HUES6 (cell line): Measurements from ENCODE around the gene OLFM1.
"Not testable (repeated sequence)": the region's sequence is repeated elsewhere in the genome, so short reads cannot be mapped to it uniquely, and the experiment has no call there.

Experiments
- H3K27ac ChIP-seq: 2 replicates; pipeline ENCODE4 v1.7.0; 2013; ENCODE audit warnings: low read depth, mild to moderate bottlenecking, low read length, inconsistent platforms
- H3K27me3 ChIP-seq: 2 replicates; pipeline ENCODE4 v1.6.1; 2013; ENCODE audit warnings: low read length; ENCODE audit not compliant: control insufficient read depth, insufficient read depth
- H3K36me3 ChIP-seq: 2 replicates; pipeline ENCODE4 v1.6.1; 2013; ENCODE audit warnings: low read length; ENCODE audit not compliant: control insufficient read depth, insufficient read depth
- H3K4me1 ChIP-seq: 2 replicates; pipeline ENCODE4 v1.6.1; 2013; ENCODE audit warnings: low read length; ENCODE audit not compliant: control insufficient read depth, insufficient read depth
- H3K4me3 ChIP-seq: 2 replicates; pipeline ENCODE4 v1.5.1; 2013; ENCODE audit warnings: low read depth, low read length
- H3K9ac ChIP-seq: one replicate; pipeline ENCODE4 v1.6.1; 2013; ENCODE audit warnings: mild to moderate bottlenecking, low read length
- H3K9me3 ChIP-seq: 2 replicates; pipeline ENCODE4 v1.6.1; 2013; ENCODE audit warnings: low read depth, low read length; ENCODE audit not compliant: control insufficient read depth, insufficient read depth

The OLFM1 gene

DNA sequence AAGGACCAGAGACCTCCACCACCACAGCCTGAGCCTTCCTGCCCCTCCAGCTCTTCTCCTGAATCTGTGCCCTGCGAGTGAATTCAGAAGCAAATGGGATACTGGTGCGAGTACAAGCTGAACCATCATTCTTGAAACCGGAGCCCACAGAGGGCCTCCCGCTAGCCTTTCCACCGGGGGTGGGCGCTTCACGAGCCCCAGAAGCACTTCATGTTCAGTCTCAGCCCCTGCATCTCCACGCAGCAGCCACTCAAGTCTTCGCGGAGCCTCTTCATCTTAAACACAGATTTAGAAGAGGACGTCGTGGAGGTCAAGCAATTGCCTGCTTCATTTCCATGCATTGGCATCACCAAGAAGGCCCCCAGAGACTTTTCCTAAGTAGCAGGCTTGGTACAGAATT is 26.0 kb upstream of the OLFM1 start:
- Histone ChIP-seq H3K27me3 (peaks cover 8% of the 10 kb centered on the region; the same call in 1 of the 2 replicates), H3K36me3 (no peaks in the 10 kb centered on the region)

DNA sequence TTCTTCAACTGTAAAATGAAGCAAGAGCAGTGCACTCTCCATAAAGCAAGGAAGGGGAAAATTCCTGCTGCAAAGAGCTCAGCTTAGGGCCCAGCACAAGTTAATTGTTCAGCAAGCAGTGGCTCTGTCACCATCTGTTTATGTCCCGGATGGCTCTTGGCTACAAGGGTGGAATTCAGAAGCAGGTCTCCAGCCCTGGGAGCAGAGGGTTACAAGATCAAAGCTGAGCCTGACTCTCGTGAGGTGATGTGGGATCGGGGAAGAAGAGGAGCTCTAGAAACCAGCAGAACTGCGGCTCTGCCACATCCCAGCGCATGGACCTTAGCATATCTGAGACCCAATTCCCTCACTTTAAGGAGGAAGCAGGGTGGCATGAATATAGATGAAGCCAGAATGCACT is 25.2 kb upstream of the OLFM1 start:
- H3K36me3 ChIP-seq, result no peaks in the 10 kb centered on the region
- peaks cover 8% of the 10 kb centered on the region; the same call in 1 of the 2 replicates for H3K27me3 ChIP-seq
- H3K9me3 ChIP-seq, result peaks cover 35% of the 10 kb centered on the region
- H3K9ac ChIP-seq, result no peak overlapping the region
- no peaks in the 10 kb centered on the region for H3K4me1 ChIP-seq
- H3K27ac ChIP-seq, result no peak overlapping the region
- H3K4me3 ChIP-seq, result no peak overlapping the region

More for the DNA sequence above, 26.0 kb upstream of the OLFM1 start:
- no peak overlapping the region for H3K4me3 ChIP-seq
- peaks cover 35% of the 10 kb centered on the region for H3K9me3 ChIP-seq
- H3K4me1 ChIP-seq, result no peaks in the 10 kb centered on the region
- H3K27ac ChIP-seq, result no peak overlapping the region
- H3K9ac ChIP-seq, result no peak overlapping the region

DNA sequence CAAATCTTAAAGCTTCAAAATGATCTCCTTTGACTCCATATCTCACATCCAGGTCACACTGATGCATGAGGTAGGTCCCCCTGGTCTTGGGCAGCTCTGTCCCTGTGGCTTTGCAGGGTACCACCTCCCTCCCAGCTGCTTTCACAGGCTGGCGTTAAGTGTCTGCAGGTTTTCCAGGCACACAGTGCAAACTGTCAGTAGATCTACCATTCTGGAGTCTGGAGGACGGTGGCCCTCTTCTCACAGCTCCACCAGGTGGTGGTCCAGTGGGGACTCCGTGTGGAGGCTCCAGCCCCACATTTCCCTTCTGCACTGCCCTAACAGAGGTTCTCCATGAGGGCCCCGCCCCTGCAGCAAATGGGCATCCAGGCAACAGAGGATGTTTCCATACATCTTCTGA is 24.0 kb upstream of the OLFM1 start:
- not testable (repeated sequence) for H3K9ac ChIP-seq, H3K4me1 ChIP-seq, H3K27ac ChIP-seq, H3K36me3 ChIP-seq, H3K4me3 ChIP-seq
- H3K27me3 ChIP-seq, result peaks cover 15% of the 10 kb centered on the region
- peaks cover 35% of the 10 kb centered on the region for H3K9me3 ChIP-seq

- not testable (repeated sequence) for H3K36me3 ChIP-seq, H3K4me1 ChIP-seq, H3K27ac ChIP-seq, H3K9ac ChIP-seq, H3K4me3 ChIP-seq
- Histone ChIP-seq H3K9me3 (peaks cover 35% of the 10 kb centered on the region), H3K27me3 (peaks cover 15% of the 10 kb centered on the region)
Observed at GRCh38 chr9:135063888-135064287, 23.6 kb upstream of the OLFM1 start.

DNA sequence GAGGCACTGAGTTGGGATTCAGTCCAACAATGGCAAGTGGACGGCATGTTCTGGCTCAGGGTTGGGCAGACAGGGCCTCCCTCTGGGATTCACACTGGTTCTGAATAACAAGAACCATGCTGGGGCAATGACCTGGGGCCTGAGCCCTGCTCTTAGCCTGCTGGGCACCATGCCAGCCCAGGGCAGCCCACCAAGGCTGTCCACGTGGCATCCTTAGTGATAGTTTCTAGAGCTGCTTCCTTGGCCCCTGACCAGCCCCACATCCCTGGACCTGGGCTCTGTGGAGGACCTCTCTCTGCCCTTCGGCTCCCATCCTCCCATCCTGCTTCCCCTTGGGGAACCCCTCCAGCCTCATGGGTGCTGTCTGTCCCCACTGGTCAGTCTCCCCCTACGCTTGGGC is 22.3 kb upstream of the OLFM1 start:
- peaks cover 4% of the 10 kb centered on the region; the same call in 1 of the 2 replicates for H3K4me1 ChIP-seq
- H3K9me3 ChIP-seq, result peaks cover 35% of the 10 kb centered on the region
- no peak overlapping the region for H3K4me3 ChIP-seq
- H3K27ac ChIP-seq, result no peak overlapping the region
- no peaks in the 10 kb centered on the region for H3K36me3 ChIP-seq
- H3K9ac ChIP-seq, result no peak overlapping the region
- peaks cover 20% of the 10 kb centered on the region for H3K27me3 ChIP-seq

DNA sequence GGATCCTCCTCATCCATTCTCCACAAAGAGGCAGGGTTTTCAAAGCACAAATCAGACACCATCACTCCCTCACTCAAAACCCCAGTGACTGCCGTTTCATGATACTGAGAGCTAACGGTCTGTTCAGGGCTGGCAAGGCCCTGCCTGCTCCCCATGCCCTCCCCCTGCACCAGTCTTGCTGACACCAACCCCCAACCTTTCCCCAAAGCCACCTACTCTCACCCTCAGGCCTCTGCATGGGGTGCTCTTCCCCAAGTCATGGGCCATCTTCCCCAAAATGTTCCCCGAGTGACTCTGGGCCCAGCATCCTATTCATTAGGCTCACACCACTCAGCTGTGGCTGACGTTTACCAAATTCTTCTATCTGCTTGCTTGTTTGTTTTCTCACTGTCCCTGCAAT is 21.7 kb upstream of the OLFM1 start:
- no peak overlapping the region for H3K4me3 ChIP-seq
- no peak overlapping the region for H3K9ac ChIP-seq
- peaks cover 8% of the 10 kb centered on the region; the same call in 1 of the 2 replicates for H3K4me1 ChIP-seq
- H3K9me3 ChIP-seq, result peaks cover 35% of the 10 kb centered on the region
- no peak overlapping the region for H3K27ac ChIP-seq
- no peaks in the 10 kb centered on the region for H3K36me3 ChIP-seq
- H3K27me3 ChIP-seq, result peaks cover 16% of the 10 kb centered on the region

- Histone ChIP-seq H3K4me1 (peaks cover 8% of the 10 kb centered on the region; the same call in 1 of the 2 replicates), H3K9me3 (peaks cover 35% of the 10 kb centered on the region), H3K9ac (no peak overlapping the region), H3K27ac (no peak overlapping the region), H3K27me3 (peaks cover 19% of the 10 kb centered on the region), H3K36me3 (no peaks in the 10 kb centered on the region), H3K4me3 (no peak overlapping the region)
Observed at GRCh38 chr9:135066291-135066690, 21.2 kb upstream of the OLFM1 start.

DNA sequence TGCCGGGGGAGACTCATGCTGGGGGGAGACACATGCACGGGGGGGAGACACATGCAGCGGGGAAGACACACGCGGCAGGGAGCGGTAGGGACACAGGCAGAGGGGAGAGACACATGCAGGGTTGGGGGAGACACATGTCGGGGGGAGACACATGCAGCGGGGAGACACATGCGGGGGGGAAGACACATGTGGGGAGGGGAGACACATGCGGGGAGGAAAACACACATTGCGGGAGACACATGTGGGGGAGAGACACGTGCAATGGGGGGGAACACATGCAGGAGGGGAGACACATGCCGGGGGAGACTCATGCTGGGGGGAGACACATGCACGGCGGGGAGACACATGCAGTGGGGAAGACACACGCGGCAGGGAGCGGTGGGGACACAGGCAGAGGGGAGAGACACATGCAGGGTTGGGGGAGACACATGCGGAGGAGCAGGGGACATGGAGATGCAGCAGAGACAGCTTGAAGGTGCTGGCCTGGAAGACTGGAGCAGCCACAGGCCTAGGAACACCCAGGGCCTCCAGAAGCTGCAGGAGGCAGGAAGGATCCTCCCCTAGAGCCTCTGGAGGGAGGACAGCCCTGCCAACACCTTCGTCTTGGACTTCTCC is 20.3 kb upstream of the OLFM1 start:
- no peak overlapping the region for H3K4me3 ChIP-seq
- H3K27me3 ChIP-seq, result peaks cover 20% of the 10 kb centered on the region
- peaks cover 32% of the 10 kb centered on the region for H3K9me3 ChIP-seq
- H3K4me1 ChIP-seq, result peaks cover 8% of the 10 kb centered on the region; the same call in 1 of the 2 replicates
- no peak overlapping the region for H3K9ac ChIP-seq
- no peaks in the 10 kb centered on the region for H3K36me3 ChIP-seq
- H3K27ac ChIP-seq, result no peak overlapping the region

GRCh38 chr9:135068776-135069415 is 18.6 kb upstream of the OLFM1 start:
- Histone ChIP-seq H3K27ac (no peak overlapping the region), H3K36me3 (no peaks in the 10 kb centered on the region), H3K27me3 (peaks cover 24% of the 10 kb centered on the region), H3K9ac (no peak overlapping the region), H3K9me3 (peaks cover 17% of the 10 kb centered on the region), H3K4me3 (no peak overlapping the region), H3K4me1 (peaks cover 8% of the 10 kb centered on the region; the same call in 1 of the 2 replicates)

DNA sequence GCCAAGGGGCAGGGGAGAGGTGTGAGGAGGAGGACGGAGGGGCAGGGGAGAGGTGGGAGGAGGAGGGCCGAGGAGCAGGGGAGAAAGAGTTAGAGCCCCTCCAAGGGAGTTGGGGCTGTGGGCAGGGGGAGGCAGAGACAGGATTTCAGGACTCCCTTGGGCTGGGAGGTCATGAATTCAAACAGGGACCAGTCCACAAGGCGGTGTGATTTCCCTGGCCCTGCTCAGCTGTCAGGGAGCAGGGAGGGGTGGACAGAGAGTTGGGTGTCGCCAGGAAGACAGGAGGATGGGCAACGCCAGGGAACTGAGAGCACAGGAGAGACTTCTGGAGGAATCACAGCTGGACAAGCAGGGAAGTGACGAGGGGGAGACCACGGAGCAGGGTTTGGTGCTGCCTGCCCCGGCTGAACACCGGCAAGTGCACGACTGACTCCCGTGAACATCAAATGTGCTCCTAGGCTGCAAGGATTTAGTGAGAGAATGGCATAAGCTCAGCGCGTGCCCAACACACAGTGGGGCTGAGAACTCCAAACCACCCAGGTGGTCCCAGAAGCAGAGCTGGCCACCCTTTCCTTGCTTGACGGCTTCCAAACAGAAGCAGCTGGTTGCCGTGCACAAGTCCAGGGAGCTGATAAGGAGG is 17.8 kb upstream of the OLFM1 start:
- H3K4me3 ChIP-seq, result no peak overlapping the region
- peaks cover 8% of the 10 kb centered on the region; the same call in 1 of the 2 replicates for H3K4me1 ChIP-seq
- H3K9ac ChIP-seq, result no peak overlapping the region
- H3K9me3 ChIP-seq, result peaks cover 11% of the 10 kb centered on the region
- H3K27me3 ChIP-seq, result peaks cover 27% of the 10 kb centered on the region
- no peak overlapping the region for H3K27ac ChIP-seq
- H3K36me3 ChIP-seq, result no peaks in the 10 kb centered on the region
